Activated naive CD4-positive, alpha-beta T cell treated with anti-CD3 and anti-CD28 coated beads, Interleukin-2, amount 50 U/mL, for 16 hours (primary cell): Measurements from ENCODE around the gene CCDC188.

ENCODE experiments used
- DNase-seq: peaks from one replicate; pipeline ENCODE4 v3.0.0-alpha.2; 2020

CCDC188 gene

DNA sequence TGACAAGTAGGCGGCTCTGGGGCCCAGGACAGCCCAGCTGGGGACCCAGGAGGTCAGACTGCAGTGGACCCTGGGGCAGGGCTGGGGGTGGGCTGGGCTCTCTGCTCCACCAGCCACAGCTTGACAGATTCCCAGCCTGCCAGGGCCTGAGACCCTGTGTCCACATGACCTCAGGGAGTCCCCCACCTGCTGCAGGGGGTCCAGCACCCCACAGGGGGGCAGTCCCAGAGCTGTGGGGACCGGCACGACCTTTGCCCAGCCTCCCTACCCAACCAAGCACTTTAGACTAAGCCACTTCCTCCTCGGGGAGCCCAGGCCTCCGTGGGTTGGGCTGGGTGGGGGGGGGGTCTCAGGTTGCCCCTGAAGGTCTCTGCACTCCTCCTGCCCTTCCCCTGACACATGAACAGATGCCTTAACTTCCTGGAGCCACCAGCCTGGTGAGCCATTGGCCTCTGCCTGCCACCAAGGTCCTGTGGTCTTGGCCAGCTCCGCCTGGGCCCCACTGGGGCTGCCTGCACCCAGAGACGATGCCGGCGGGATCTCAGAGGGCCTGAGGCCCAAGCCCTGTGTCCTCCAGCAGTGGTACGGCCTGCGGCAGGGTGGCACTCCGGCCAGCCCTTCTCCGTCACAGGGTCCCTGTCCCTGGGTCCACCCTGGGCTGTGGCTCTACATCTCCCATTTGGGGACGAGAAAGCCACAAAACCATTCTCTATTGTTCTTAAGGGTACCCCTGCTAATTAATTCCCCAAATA lies 3.4 kb downstream of the CCDC188 start:
- no peak for DNase-seq

DNA sequence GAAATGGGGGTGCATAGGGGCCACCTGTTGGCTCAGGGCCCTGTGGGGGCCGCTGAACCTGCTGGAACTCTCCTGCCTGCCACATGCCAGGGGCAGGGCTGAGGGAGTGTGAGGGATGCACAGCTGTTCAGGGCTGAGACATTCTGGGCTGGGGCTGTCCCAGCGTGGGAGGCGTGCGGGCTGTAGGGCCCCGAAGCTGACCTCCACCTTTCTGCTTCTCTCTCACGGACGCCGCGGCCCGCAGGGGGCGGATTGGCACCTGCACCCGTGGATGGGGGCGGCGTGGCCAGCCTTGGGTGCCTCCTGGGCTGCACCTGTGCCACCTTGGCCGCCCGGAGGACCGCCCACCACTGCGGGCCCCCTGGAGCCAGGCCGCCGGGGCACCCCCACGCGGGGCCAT lies 4.1 kb downstream of the CCDC188 start:
- no peak for DNase-seq

DNA sequence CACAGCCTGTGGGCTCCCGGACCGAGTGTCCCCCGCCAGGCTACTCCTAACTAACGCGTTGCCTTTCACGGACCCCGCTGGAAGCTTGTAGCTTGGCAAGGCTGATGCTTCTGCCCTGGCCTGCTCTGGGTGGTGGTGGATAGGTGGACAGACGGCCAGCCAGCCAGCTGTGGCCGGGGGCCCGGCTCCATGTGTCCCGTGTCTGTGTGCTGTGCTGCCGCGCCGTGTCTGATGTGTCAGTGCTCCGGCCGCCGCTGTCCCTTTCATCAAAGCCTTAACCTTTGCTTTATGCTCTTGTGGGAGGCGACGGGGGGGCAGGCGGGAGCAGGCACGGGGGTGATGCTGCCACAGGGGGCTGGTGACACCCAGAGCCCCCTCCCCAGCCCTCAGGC lies 5.0 kb downstream of the CCDC188 start:
- DNase-seq: no peak

DNA sequence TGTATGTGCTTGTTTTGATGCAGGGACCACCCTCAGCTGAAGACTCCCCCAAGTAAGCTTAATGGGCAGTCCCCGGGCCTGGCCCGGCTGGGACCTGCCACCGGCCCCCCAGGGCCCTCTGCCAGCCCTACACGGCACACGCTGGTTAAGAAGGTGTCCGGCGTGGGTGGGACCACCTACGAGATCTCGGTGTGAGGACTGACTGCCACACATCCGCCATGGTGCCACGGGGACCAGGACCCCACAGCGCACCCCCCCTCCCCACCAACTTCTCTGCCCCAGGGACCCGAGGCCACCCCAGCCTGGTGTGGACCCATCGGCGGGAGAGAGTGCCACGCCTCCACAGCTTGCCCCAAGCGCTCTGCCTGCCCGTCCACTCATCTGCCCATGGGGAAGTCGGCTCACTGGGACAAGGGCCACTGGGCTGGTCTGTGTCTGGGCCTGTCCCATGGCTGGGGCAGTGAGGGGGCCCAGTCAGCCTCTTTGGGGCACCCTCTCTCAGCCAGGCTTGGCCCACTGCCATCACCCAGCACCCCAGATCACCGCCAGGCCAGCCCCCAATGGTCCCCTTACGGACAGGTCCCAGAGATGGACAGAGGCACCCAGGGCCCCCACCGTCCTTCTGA lies 5.5 kb downstream of the CCDC188 start:
- DNase-seq: no peak

DNA sequence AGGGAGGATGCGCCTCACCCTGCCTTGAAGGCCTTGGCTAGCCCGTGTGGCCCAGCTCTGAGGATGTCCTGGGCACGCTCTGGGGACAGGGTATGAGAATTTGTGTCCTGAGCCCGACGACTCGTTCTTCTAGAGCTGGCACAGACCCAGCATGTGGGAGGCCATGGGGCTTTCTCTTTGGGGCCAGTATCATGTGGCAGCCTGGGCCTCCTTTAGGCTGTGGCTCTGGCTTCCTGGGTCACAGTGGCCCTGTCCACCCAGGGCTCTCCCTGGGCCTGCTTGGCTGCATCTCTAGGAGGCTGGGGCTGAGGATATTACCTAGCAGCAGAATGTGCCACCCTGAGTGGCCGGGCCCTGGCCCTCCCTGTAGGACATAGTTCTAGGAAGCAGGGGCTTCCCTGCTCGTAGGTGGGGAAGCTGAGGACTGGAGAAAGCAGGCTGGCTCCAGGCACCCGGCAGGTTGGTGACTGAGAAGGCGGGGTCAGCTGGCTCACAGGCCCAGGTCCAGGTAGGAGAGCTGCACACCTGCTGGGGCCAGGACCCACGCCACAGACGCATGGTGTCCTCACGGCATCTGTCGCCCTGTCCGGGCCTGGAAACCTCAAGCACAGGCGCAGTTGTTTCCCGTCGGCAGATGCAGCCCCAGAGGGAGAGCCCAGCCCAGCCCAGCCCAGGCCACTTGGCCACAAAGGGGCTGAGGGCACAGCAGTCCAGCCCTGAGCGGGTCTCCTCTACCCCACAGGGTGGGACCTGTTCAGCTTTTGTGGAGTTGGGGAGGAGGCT lies 6.8 kb downstream of the CCDC188 start:
- DNase-seq: no peak

DNA sequence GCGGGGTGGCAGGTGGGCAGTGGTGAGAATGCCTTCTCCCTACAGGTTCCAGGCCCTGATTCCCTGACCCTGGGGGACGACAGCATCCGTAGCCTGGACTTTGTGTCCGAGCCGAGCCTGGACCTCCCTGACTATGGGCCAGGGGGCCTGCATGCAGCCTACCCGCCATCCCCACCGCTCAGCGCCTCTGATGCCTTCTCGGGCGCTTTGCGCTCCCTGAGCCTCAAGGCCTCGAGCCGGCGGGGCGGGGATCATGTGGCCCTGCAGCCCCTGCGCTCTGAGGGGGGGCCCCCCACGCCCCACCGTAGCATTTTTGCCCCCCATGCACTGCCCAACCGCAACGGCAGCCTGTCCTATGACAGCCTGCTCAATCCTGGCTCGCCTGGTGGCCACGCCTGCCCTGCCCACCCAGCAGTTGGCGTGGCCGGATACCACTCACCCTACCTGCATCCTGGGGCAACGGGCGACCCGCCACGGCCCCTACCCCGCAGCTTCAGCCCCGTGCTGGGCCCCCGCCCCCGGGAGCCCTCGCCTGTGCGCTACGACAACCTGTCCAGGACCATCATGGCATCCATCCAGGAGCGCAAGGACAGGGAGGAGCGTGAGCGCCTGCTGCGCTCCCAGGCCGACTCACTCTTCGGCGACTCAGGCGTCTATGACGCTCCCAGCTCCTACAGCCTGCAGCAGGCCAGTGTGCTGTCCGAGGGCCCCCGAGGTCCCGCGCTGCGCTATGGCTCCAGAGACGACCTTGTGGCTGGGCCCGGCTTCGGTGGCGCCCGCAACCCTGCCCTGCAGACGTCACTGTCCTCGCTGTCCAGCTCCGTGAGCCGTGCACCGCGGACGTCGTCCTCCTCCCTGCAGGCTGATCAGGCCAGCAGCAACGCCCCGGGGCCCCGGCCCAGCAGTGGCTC lies 7.9 kb downstream of the CCDC188 start:
- no peak for DNase-seq

DNA sequence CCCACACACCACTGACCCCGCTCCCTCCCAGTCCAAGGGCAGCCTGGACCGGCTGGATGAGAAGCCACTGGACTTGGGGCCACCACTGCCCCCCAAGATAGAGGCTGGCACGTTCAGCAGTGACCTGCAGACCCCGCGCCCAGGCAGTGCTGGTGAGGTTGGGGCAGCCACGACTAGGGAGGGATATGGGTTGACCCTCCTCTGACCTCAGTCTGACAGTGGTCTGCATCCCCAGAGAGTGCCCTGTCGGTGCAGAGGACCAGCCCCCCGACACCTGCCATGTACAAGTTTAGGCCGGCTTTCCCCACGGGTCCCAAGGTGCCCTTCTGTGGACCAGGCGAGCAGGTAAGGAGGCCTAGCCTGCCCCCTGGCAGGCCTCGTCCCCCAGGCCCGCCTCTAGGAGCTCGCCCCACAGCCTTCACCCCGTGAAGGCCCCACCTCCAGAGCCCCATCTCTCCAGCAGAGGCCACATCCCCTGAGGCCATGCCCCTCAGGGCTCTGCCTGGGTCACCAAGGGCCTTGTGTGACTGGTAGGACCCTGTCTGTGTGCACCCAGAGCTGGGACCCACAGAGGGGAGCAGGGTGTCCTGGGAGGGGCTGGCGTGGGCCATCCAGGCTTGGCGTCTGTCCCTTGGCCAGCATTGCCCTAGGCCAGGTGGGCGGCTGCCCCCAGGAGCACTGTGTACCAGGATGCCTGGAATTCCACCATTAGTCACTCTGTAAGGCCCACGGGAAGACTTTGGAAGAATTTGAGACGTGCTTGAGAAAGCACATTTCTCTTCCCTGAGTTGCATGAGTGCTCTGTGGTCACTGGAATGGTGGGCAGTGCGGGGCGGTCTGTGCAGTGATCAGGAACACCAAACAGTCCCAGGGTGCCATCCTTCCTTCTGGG lies 9.4 kb downstream of the CCDC188 start:
- no peak for DNase-seq

DNA sequence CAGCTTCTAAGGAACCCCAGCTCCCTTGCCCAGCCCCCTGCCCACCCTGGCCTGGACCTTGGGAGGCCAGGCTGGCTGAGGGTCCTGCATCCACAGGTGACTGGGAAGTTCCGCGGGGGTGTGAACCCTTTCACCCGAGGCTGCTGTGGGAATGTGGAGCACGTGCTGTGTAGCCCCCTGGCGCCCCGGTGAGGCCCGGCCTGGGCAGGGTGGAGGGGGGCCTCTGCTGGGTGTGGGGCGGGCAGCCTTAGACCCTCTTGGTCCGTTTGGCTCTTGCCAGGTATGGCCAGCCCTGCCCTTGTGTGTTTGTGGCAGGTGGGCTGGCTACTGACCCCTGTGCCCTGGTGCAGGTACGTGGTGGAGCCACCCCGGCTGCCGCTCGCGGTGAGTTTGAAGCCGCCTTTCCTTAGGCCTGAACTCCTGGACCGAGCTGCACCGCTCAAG lies 10.3 kb downstream of the CCDC188 start:
- no peak for DNase-seq

DNA sequence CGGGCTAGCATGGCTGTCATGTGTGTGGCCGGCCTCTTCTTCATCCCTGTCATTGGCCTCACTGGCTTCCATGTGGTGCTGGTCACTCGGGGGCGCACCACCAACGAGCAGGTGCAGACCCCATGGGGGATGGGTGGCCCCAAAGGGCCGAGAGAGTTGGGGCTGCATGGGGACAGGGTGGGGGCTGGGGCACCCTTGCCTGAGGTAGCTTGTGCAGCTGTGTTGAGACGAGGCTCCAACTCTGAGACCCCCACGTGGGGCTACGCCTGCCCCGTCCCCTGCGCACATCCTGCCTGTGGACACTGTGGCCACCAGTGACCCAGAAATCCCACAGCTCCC lies 10.8 kb downstream of the CCDC188 start:
- no peak for DNase-seq

DNA sequence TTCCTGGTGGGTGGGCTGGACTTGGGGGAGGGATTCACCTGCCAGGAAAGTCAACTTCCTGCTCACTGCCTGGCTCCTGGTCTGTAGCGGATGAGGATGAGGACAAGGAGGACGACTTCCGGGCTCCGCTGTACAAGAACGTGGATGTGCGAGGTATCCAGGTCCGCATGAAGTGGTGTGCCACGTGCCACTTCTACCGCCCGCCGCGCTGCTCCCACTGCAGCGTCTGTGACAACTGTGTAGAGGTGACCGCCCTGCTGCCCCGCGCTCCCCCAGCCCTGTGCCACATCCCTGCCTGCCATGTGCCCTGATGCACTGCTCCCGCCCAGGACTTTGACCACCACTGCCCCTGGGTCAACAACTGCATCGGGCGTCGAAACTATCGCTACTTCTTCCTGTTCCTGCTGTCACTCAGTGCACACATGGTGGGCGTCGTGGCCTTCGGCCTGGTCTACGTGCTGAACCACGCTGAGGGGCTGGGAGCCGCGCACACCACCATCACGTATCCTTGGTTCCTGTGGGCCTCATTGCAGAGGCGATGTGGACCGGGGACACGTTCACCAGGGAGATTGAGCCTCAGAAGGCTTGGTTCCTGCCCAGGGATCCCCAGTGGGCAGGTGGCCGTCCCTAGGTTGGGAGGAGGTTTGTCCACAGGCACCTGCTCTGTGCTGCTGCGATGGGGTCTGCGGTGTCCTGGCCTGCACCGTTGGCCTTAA lies 11.3 kb downstream of the CCDC188 start:
- no peak for DNase-seq

DNA sequence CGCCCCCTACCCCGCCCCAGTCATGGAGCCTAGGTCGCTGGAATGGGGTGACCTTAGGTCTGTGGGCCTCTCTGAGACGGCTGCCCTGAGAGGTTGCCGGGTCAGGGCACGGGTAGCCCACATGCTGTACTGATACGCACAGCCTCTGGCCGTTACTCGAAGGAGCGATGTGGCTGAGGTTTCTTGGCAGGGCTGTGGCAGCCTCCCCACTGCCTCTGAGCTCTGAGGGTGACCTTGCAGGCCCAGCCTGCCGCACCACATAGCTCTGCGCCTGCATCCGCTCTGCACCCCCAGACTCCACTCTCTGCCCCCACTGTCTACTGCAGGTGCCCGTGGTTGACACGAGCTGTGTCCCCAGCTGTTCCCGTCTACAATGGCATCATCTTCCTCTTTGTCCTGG lies 12.0 kb downstream of the CCDC188 start:
- no peak for DNase-seq

DNA sequence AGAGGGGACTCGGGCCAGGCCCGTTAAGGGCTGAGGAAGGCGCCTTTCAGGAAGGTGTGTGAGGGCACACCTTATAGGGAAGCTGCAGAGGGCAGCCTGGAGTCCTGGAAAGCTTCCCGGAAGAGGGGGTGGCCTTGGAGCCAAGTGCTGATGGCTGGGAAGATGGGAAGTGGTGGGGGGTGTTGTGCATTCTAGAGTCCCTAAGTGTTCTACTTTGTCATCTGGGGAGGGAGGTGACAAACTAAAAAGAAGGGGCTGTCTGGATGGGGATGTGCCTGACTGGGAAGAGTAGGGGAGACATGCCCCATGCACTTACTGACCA lies 12.5 kb downstream of the CCDC188 start:
- DNase-seq: no peak

DNA sequence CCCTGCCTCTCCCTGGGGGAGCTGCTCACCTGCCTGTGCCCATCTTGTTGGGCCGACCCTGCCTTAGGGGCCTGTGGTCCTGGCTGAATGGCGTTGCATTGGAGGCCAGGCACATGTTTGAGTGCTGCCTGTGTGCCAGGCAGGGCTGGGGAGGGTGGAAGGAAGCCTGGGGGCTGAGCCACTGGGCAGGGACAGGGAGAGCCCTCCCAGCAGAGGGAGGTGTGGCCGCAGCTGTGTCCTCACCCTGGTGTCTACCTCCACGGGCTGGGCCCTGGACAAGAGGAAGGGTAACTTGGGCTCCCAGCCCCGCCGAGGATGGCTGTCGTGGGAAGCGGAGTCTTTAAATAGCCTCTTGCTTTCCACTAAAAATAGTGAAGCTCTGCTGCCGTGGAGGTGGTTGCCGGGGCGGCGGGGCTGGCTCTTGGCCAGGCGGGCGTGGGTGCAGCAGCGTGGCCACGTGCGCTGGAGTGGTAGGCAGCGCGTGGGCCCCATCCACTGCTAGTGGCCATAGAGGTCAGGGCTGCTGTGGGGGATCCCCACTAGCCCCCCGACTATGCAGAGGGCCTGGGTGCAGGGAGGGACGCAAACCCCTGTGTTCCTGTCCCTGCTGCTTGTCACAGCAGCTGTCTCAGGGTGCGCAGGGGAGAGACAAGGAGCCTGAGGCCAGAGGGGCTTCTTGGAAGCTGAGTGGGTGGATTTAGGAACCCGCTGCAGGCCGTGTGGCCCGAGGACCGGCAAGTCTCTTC lies 13.0 kb downstream of the CCDC188 start:
- no peak for DNase-seq

DNA sequence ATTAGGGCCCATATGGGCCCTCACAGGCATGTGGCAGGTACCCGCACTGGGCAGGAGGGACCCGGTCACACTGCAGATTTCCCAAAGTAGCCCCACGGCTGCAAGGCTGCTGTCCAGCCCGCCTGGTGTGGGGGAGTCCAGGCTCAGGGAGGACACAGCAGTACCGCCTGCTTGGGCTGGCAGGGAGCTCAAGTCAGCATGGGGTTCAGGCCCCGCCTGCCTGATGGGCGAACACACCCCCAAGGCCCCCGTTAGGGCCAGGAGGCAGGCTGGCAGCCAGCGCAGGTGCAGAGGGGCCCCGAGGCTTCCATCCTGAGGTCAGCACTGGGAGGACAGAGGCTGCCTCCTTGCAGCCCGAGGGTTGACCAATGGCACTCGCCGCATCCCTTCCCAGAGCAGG lies 13.7 kb downstream of the CCDC188 start:
- no peak for DNase-seq

DNA sequence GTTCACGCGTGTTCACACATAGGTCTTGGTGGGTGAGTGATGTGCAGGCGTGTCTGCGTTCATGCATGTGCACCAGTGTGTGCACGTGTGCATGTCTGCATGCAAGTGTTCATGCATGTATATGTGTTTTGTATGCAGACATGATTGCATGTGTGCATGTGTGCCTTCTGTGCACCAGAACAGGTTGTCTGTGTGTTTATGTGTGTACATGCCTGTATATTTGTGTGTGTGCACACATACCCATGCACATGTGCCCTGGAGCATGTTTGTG lies 14.3 kb downstream of the CCDC188 start:
- DNase-seq: no peak

DNA sequence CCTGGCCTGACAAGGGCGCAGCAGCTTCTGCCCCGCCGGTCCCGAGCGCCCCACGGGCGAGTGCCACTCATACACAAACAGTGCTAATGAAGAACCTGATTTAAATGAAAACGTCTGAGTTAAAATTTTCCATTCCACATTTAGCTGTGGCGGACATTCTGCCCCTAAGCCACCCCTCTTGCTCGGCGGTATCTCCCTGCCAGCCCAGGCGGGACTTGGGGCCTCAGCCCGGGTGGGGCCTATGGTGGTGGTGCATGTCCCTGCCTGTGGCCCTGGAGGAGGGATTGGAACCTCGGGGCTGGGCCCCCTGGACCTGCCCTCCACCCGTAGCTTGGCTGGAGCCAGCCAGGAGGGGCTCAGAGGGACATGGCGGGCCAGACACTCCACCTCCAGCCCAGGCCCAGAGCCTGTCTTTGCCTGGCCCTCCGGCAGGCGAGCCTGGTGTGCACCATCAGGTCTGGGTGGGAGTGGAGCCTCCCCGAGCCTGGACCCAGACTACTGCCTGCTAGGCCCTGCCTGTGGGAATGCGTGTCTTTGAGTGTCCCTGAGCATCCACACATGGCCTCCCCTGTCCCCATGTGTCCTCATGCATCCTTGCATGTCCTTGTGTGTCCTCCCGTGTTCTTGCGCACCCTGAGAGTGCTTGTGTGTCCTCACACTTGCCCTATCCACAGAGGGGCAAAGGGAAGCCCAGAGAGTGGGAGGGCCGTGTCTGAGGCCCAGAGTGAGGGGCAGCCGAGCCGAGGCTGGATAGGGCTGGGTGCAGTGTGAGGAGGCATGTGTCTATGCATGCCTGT lies 14.9 kb downstream of the CCDC188 start:
- no peak for DNase-seq

DNA sequence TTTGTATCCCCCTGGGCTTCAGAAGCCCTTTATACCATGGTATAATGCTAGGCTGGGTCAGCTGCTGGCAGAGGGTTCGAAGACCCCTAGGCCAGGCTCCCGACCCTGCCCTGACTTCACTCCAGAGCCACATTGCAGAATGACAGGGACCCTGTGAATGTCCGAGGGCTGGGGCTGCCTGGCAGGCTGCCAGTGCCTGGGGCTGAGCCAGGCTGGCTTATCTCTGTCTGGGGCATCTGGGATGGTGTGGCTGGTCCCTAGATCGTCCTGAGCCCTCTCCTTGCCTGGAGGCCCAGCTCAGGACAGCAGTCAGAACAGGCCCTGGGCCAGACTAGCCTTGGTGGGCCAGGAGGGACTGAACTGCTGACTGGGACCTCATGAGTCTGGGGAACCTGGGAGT lies 15.6 kb downstream of the CCDC188 start:
- DNase-seq: no peak

DNA sequence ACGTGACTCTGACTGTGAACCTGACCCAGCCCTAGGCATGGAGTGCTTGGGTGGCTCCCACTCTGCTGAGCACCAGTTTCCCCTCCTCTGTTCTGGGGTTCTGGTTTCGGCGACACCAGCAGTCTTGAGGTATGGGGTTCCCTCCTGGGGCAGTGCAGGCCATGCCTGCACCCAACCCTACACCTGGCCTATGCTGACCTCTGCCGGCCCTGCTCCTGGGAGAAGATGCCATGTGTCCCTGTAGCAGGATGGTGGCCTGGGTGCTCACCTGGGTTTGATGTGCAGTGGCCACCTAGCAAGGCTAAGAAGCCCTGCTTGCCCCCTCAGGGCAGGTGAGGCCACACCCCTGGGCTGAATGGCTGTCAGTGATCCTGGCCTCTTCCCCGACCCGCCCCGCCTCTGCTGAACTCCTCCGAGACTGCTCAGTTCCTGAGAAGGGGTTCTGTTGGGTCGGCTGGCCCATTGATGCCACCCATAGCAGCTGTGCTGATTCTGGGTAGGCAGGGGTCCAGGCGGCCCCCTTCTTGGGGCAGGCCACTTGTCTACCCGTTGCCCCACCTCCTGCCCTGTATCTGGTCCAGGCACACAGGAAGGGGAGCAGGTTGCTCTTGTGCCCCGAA lies 16.8 kb downstream of the CCDC188 start:
- no peak for DNase-seq

DNA sequence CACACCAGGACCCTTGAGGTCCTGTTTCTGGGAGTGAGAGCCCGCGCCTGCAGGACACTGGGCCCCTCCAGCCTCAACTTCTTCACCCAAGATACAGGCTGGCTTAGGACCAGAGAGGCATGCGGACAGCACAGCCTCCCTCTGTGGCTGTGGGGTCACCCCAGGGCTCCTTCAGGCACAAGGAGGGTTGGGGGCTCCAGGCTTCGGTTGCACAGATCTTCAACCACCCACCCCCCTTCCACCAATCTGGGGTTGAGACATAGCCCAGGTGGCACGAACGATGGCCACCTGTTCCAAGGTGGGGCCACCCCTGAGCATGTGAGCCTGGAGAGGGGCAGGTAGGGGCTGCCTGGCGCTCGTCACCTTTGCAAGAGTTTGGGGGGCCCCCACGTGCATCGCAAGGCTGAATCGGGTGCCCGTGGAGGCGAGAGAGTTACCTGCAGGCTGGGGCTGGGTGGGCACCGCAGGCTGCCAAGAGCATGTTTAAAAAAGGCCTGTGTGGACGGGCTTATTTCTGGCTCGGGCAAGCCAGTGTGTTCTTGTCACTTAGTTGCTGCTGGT lies 18.1 kb downstream of the CCDC188 start:
- DNase-seq: no peak
